ENCODE data around the gene IFNG-AS1.

IFNG-AS1 gene

GRCh38 chr12:68034567-68034966, 45.3 kb downstream of the IFNG-AS1 start:
- Mint-ChIP-seq H3K36me3 (ENCODE audit: low read depth) (no peaks in the 10 kb centered on the region), H3K4me1 (ENCODE audit: low read depth) (no peaks in the 10 kb centered on the region), H3K27ac (no peak overlapping the region), H3K9me3 (peaks cover 4% of the 10 kb centered on the region), H3K4me3 (no peak overlapping the region), H3K27me3 (no peaks in the 10 kb centered on the region)
- intact Hi-C loops (cut with micrococcal nuclease): loop anchor here (10.0 kb wide), 1 partner anchor 680 kb away; no protein-coding TSS in a partner anchor

GRCh38 chr12:68036642-68037041, 47.4 kb downstream of the IFNG-AS1 start:
- Mint-ChIP-seq H3K36me3 (ENCODE audit: low read depth) (no peaks in the 10 kb centered on the region), H3K4me3 (no peak overlapping the region), H3K4me1 (ENCODE audit: low read depth) (peaks cover 5% of the 10 kb centered on the region), H3K9me3 (no peaks in the 10 kb centered on the region), H3K27ac (no peak overlapping the region), H3K27me3 (no peaks in the 10 kb centered on the region)
- intact Hi-C loops (cut with micrococcal nuclease): loop anchor here (10.0 kb wide), 1 partner anchor 682 kb away; no protein-coding TSS in a partner anchor

GRCh38 chr12:68037616-68038255, 48.5 kb downstream of the IFNG-AS1 start:
- Mint-ChIP-seq H3K9me3 (no peaks in the 10 kb centered on the region), H3K27ac (no peak overlapping the region), H3K4me1 (ENCODE audit: low read depth) (peaks cover 5% of the 10 kb centered on the region)

GRCh38 chr12:68038650-68039049, 49.4 kb downstream of the IFNG-AS1 start:
- H3K27me3 Mint-ChIP-seq: no peaks in the 10 kb centered on the region
- H3K27ac Mint-ChIP-seq: no peak overlapping the region
- no peaks in the 10 kb centered on the region for H3K9me3 Mint-ChIP-seq
- intact Hi-C loops (cut with micrococcal nuclease): loop anchor here (10.0 kb wide), 1 partner anchor 684 kb away; no protein-coding TSS in a partner anchor
- H3K4me1 Mint-ChIP-seq (ENCODE audit: low read depth): peaks cover 5% of the 10 kb centered on the region
- H3K36me3 Mint-ChIP-seq (ENCODE audit: low read depth): no peaks in the 10 kb centered on the region
- H3K4me3 Mint-ChIP-seq: no peak overlapping the region

More at GRCh38 chr12:68037616-68038255, 48.5 kb downstream of the IFNG-AS1 start:
- H3K27me3 Mint-ChIP-seq: no peaks in the 10 kb centered on the region
- no peak overlapping the region for H3K4me3 Mint-ChIP-seq
- intact Hi-C loops (cut with micrococcal nuclease): loop anchor here (10.0 kb wide), 1 partner anchor 683 kb away; no protein-coding TSS in a partner anchor
- H3K36me3 Mint-ChIP-seq (ENCODE audit: low read depth): no peaks in the 10 kb centered on the region

- H3K27me3 Mint-ChIP-seq: no peaks in the 10 kb centered on the region
- H3K4me3 Mint-ChIP-seq: no peak overlapping the region
- peaks cover 5% of the 10 kb centered on the region for H3K4me1 Mint-ChIP-seq (ENCODE audit: low read depth)
- intact Hi-C loops (cut with micrococcal nuclease): loop anchor here (2.0 to 5.0 kb wide), 2 partner anchors 118 to 277 kb away; partner anchors contain the start of gene IFNG
- H3K9me3 Mint-ChIP-seq: no peaks in the 10 kb centered on the region
- H3K36me3 Mint-ChIP-seq (ENCODE audit: low read depth): no peaks in the 10 kb centered on the region
- no peak overlapping the region for H3K27ac Mint-ChIP-seq
Measured at GRCh38 chr12:68040450-68041075, 51.3 kb downstream of the IFNG-AS1 start.

- intact Hi-C loops (cut with micrococcal nuclease): loop anchor here (5.0 kb wide), 1 partner anchor 275 kb away; no protein-coding TSS in a partner anchor
- H3K4me1 Mint-ChIP-seq (ENCODE audit: low read depth): peaks cover 5% of the 10 kb centered on the region
- H3K27ac Mint-ChIP-seq: no peak overlapping the region
- no peaks in the 10 kb centered on the region for H3K36me3 Mint-ChIP-seq (ENCODE audit: low read depth)
- H3K9me3 Mint-ChIP-seq: no peaks in the 10 kb centered on the region
- H3K4me3 Mint-ChIP-seq: no peak overlapping the region
- no peaks in the 10 kb centered on the region for H3K27me3 Mint-ChIP-seq
Measured at GRCh38 chr12:68042212-68042699, 53.0 kb downstream of the IFNG-AS1 start.

GRCh38 chr12:68043435-68043834, 54.2 kb downstream of the IFNG-AS1 start:
- no peaks in the 10 kb centered on the region for H3K9me3 Mint-ChIP-seq
- no peak overlapping the region for H3K4me3 Mint-ChIP-seq
- intact Hi-C loops (cut with micrococcal nuclease): loop anchor here (5.0 kb wide), 1 partner anchor 274 kb away; no protein-coding TSS in a partner anchor
- no peaks in the 10 kb centered on the region for H3K36me3 Mint-ChIP-seq (ENCODE audit: low read depth)
- no peaks in the 10 kb centered on the region for H3K27me3 Mint-ChIP-seq
- no peak overlapping the region for H3K27ac Mint-ChIP-seq
- peaks cover 5% of the 10 kb centered on the region for H3K4me1 Mint-ChIP-seq (ENCODE audit: low read depth)

- no peaks in the 10 kb centered on the region for H3K4me1 Mint-ChIP-seq (ENCODE audit: low read depth)
- no peaks in the 10 kb centered on the region for H3K27me3 Mint-ChIP-seq
- no peak overlapping the region for H3K4me3 Mint-ChIP-seq
- H3K9me3 Mint-ChIP-seq: no peaks in the 10 kb centered on the region
- intact Hi-C loops (cut with micrococcal nuclease): no loop called here
- H3K36me3 Mint-ChIP-seq (ENCODE audit: low read depth): no peaks in the 10 kb centered on the region
- H3K27ac Mint-ChIP-seq: no peak overlapping the region
Measured at GRCh38 chr12:68048648-68049297, 59.5 kb downstream of the IFNG-AS1 start.

GRCh38 chr12:68056300-68056699, 67.1 kb downstream of the IFNG-AS1 start:
- Mint-ChIP-seq H3K4me1 (ENCODE audit: low read depth) (no peaks in the 10 kb centered on the region), H3K9me3 (peaks cover 3% of the 10 kb centered on the region), H3K27me3 (no peaks in the 10 kb centered on the region), H3K27ac (no peak overlapping the region), H3K36me3 (ENCODE audit: low read depth) (no peaks in the 10 kb centered on the region), H3K4me3 (no peak overlapping the region)
- intact Hi-C loops (cut with micrococcal nuclease): no loop called here

- Mint-ChIP-seq H3K9me3 (peaks cover 22% of the 10 kb centered on the region), H3K4me1 (ENCODE audit: low read depth) (no peaks in the 10 kb centered on the region), H3K4me3 (no peak overlapping the region), H3K36me3 (ENCODE audit: low read depth) (no peaks in the 10 kb centered on the region), H3K27ac (no peak overlapping the region), H3K27me3 (no peaks in the 10 kb centered on the region)
- intact Hi-C loops (cut with micrococcal nuclease): no loop called here
Measured at GRCh38 chr12:68063900-68064590, 74.8 kb downstream of the IFNG-AS1 start.

GRCh38 chr12:68065163-68065562, 75.9 kb downstream of the IFNG-AS1 start:
- intact Hi-C loops (cut with micrococcal nuclease): no loop called here
- Mint-ChIP-seq H3K27me3 (no peaks in the 10 kb centered on the region), H3K9me3 (peaks cover 22% of the 10 kb centered on the region), H3K36me3 (ENCODE audit: low read depth) (no peaks in the 10 kb centered on the region), H3K4me1 (ENCODE audit: low read depth) (no peaks in the 10 kb centered on the region), H3K27ac (no peak overlapping the region), H3K4me3 (no peak overlapping the region)

- intact Hi-C loops (cut with micrococcal nuclease): no loop called here
- peaks cover 22% of the 10 kb centered on the region for H3K9me3 Mint-ChIP-seq
- no peak overlapping the region for H3K4me3 Mint-ChIP-seq
- H3K36me3 Mint-ChIP-seq (ENCODE audit: low read depth): no peaks in the 10 kb centered on the region
- H3K27me3 Mint-ChIP-seq: no peaks in the 10 kb centered on the region
- no peaks in the 10 kb centered on the region for H3K4me1 Mint-ChIP-seq (ENCODE audit: low read depth)
- no peak overlapping the region for H3K27ac Mint-ChIP-seq
Measured at GRCh38 chr12:68065687-68066086, 76.4 kb downstream of the IFNG-AS1 start.

GRCh38 chr12:68067762-68068376, 78.6 kb downstream of the IFNG-AS1 start:
- intact Hi-C loops (cut with micrococcal nuclease): no loop called here
- H3K4me1 Mint-ChIP-seq (ENCODE audit: low read depth): no peaks in the 10 kb centered on the region
- no peak overlapping the region for H3K27ac Mint-ChIP-seq
- no peaks in the 10 kb centered on the region for H3K27me3 Mint-ChIP-seq
- H3K4me3 Mint-ChIP-seq: no peak overlapping the region
- no peaks in the 10 kb centered on the region for H3K36me3 Mint-ChIP-seq (ENCODE audit: low read depth)
- H3K9me3 Mint-ChIP-seq: peaks cover 10% of the 10 kb centered on the region

Measured in dendritic cell treated with granulocyte-macrophage colony-stimulating factor and Interleukin-4, amounts not matched to agents 40 ng/mL and 50 ng/mL, for 4 days (primary cell).